ENCODE results near the gene GARIN5B. TPM values are rescaled to one million over a fixed set of nuclear protein-coding genes. Genes with fewer than 3 reads are reported as not detected.

The GARIN5B gene
- polyA plus RNA-seq, 3 donors: not detected

DNA sequence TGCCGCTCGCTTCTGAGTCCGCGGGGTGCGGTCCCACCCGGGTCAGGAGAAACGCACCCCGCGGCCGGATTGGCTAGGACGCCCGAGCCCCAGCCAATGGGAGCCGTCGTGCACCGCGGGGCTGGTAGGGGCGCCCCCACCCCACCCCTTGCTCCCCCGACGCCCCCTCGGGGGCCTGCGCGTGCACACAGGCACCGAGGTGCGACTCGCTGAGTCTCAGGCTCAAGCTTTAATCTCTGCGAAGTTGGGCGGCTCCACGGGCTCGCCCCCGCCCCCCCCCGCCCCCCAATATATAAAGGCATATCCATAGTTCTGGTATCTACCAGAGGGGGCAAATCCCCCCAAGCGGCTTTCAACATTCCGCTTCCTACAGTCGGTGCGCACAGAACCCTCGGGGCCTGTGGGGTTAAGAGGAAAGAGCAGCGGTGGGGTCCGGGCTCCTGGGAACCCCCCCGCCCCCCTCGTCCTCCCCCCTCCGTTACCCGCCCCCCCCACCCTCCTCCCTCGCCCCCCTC lies 8.3 kb downstream of the GARIN5B start, which contains the start of gene COX6B2:
Gene COX6B2 (minus strand): TSS at position 22 of the 515 bp plus-strand sequence. CDS start 198 bp downstream, outside the sequence.
- H3K27ac ChIP-seq (ENCODE audit: low read depth, low read length): no peak within 1 kb of the TSS
- 1 to 3% (median 1%) methylated on average over 36 to 41 of the region's 43 CpGs for WGBS, 3 donors

DNA sequence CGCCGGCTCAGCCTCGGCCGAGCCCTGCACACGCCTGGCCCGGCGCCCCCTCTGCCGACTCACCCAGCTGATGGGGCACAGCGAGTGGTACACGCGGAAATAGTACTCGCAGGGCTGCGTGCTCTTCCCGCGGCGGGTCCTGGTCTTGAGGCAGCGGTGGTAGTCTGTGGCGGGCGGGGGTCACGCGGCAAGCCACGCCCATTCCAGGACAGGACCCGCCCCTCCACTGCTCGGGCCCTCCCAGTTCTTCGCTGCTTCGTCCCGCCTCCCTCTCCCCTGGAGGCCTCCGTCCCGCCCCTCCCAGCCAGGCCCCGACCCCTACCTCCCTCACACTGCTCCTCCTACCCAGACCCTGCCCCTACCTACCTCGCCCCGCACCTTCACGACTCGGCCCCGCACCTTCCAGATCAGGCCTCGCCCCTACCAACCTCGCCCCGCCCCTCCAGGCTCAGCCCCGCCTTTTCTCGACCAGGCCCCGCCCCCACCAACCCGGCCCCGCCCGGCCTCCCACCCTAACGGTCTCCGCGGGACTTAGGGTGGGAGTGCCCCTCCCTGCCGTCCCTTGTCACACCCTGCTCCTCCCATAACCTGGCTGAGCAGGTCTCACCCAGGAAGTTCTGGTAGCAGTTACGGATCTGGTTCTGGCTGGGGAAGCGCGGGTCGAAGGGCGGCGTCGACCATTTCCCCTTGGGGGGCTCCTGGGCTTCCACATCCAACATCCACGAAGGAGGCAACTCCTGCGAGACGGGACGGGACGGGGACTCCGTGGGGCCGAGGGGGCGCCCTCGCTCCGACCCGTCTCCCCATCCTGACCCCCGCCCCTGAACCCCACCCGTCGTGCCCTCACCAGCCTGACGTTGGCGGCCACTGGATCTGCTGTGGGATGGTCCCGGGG lies 9.0 kb downstream of the GARIN5B start:
- 1 to 2% (median 1%) methylated on average over 58 to 72 of the region's 72 CpGs for WGBS, 3 donors
- no peak overlapping the region for H3K27ac ChIP-seq (ENCODE audit: low read depth, low read length)

DNA sequence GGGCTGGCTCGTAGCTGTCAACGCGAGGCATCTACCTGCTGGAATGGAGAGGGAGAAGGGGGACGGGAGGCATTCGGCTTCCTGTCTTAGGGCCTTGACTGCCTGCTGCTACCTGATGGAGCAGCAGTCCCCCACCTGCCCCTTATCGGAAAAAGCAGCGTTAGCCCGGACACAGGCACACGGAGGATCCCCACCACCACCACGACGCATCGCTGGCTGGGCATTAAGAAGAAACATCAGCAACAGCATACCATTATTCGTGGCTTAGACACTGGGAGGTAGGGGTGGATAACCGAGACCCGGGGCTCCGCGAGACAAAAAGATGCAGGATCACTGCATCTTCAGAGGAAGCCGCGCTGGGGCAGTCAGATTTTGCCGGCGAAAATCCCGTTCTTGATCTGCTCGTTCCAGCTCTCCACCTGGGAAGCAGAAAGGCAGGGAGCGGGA lies 9.7 kb downstream of the GARIN5B start:
- WGBS, 3 donors: 3 to 7% (median 3%) methylated on average over 23 to 24 of the region's 24 CpGs
- H3K27ac ChIP-seq (ENCODE audit: low read depth, low read length): no peak overlapping the region

DNA sequence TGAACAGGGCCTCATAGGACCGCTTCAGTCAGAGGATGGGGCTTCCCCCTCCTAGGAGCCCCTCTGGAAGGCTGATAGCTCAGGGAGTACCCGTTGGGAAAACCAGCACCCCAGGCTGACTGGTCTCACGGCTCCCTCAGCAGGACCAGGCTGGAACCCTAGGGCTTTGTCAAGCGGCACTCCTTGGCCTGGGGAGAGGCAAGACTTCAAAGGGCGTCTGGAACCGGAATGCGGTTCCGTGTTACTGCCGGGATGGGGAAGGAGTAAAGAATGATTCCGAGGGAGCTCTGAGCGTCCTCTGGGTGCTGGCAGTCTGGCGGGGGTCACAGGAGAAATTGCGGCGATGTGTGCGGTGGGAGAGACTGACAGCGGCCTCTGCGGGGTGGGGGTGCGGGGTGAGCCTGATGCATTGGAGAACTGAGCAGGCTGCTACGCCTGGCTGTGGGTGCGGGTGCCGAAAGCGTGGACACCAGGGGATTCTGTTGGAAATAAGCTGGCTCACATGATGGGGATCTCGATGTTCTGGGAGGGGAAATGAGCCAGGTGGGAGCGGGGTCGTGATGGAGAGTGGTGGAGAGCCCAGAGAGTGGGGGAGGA lies 10.4 kb downstream of the GARIN5B start:
- 48 to 66% (median 65%) methylated on average over 25 of the region's 25 CpGs for WGBS, 3 donors
- H3K27ac ChIP-seq (ENCODE audit: low read depth, low read length): no peak overlapping the region

DNA sequence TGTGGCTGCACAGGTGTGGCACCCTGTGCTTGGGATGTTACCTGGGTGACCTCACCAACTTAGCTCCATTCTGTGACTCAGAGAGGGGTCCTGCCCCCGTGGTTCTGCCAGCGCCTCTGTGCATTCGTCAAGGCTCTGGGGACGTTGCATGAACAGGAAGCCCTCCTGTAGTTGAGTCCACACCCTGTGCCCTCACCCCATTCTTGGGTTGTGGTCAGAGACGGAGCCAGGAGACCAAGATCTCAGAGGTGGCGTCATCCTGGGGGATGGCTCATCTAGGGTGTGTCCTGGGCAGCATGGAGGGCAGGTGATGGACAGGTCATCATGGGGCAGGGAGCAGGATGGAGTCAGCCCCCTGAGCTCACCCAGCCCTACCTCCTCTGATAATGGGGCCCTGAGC lies 11.0 kb downstream of the GARIN5B start:
- WGBS, 3 donors: 55 to 73% (median 60%) methylated on average over 6 of the region's 6 CpGs

DNA sequence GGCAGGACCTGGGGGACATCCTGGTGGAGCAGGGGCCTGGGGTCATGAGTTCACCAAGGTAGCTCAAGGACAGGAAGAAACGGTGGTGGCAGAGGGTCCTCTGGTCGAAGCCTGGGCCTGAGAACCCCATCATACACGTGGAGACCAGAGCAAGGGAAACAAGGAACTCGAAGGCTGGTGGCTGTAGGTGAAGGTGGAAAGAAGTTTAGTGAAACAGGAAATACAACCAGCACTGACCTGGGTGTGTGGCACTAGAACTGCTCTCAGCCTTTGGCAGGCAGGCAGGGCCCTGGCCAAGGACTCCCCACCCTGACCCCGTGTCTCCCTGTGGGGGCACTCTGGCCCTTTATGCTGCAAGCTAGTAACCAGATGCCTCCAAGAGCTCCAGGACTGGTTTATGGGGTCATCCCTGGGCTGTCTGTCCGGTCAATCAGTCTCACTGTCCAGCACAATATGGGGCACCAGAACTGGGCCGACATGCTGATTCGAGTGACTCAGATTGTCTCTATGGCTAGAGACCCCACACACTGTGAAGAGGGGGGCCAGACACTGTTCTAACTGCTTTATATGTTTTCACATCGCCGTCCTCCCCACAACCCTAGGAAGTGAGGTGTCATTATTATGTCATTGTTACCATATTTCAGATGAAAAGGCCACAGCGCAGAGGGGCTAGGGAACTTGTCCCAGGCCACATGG lies 12.3 kb downstream of the GARIN5B start:
- 64 to 72% (median 67%) methylated on average over 11 of the region's 11 CpGs for WGBS, 3 donors
- no peak overlapping the region for H3K27ac ChIP-seq (ENCODE audit: low read depth, low read length)

More for the DNA sequence above, 11.0 kb downstream of the GARIN5B start:
- H3K27ac ChIP-seq (ENCODE audit: low read depth, low read length): no peak overlapping the region

DNA sequence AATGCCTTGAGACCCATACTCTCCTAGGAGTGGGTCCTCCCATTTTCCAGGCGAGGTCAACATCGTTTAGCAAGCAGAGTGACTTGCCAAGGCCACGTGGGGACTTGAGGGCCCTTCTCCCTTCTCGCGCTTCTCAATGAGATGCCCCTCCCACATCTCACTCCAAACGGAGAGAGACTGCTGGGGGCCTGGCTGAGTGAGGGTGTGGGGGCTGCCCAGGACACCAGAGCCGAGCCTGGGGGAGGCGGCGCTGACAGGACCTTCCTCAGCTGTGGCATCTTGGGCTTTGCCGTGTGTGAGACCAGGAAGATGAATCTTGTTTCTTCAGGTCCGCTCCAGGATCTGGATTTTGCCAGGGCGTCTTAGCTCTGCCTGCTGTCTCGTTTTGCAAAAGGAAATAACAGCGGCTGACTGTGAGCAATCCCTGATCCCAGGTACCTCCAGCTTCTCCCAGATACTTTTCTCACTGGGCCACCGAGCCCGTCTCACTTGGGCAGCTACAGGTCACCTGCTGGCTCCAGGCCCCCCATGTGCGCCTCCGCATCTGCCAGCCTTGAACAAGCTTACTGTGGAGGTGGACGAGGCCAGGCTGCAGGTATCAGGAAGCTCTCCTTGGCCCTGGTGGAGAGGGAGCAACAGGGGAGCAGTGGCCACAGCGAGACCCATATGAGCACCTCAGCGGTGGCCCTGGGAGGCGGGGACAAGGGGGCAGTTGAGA lies 14.6 kb downstream of the GARIN5B start:
- H3K27ac ChIP-seq (ENCODE audit: low read depth, low read length): no peak overlapping the region
- WGBS, 3 donors: 74 to 77% (median 76%) methylated on average over 22 of the region's 22 CpGs

DNA sequence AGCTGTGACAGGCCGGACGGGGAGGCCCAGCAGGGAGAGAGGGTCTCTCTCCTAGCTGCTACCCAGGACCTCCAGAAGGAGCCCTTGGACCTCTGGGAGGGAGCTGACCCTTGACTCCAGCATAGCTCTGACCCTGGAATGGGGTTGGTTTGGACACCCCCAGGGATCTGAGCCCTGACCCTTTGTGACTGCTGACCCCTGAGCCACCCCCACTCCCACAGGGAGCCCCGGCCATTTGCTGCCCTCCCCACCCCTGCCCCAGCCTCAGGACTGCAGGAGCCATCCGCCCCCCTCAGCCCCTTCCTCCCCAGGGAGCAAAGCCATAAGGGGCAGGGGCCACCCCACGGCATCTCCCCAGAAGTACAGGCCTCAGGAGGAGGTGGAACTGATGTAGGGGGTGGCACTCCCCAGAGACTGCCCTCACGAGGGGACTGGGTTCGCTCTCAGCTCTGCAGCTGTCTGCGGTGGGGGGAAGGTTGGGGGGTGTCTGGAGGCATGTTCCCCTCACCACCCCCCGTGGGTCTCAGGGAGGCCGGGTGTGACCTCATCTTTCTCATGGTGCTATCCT lies 15.5 kb downstream of the GARIN5B start:
- 81 to 85% (median 84%) methylated on average over 10 of the region's 10 CpGs for WGBS, 3 donors
- no peak overlapping the region for H3K27ac ChIP-seq (ENCODE audit: low read depth, low read length)

DNA sequence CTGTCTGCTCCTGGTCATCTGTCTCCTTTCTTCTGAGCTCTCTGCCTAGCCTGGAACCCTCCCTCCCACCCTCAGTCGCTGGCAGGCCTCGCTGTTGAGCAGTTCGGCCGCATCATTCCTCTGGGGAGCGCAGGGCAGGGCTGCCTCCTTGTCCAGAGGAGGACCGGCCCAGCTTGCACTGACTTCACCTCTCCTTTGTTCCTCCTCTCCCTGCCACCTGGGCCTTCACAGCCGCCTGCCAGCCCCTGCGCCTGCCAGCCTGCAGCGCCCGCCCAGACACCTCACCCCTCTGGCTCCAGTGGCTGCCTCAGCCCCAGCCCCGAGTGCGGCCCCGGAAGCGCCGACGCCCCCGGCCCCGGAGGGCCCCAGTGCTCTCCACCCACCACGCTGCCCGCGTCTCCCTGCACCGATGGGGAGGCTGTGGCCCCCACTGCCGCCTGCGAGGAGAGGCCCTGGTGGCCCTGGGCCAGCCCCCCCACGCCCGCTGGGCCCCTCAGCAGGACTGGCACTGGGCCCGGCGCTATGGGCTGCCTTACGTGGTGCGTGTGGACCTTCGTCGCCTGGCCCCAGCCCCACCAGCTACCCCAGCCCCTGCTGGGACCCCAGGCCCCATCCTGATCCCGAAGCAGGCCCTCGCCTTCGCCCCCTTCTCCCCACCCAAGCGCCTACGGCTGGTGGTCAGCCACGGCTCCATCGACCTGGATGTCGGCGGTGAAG lies 16.2 kb downstream of the GARIN5B start:
- no peak overlapping the region for H3K27ac ChIP-seq (ENCODE audit: low read depth, low read length)
- WGBS, 3 donors: 73 to 89% (median 76%) methylated on average over 36 to 41 of the region's 41 CpGs

DNA sequence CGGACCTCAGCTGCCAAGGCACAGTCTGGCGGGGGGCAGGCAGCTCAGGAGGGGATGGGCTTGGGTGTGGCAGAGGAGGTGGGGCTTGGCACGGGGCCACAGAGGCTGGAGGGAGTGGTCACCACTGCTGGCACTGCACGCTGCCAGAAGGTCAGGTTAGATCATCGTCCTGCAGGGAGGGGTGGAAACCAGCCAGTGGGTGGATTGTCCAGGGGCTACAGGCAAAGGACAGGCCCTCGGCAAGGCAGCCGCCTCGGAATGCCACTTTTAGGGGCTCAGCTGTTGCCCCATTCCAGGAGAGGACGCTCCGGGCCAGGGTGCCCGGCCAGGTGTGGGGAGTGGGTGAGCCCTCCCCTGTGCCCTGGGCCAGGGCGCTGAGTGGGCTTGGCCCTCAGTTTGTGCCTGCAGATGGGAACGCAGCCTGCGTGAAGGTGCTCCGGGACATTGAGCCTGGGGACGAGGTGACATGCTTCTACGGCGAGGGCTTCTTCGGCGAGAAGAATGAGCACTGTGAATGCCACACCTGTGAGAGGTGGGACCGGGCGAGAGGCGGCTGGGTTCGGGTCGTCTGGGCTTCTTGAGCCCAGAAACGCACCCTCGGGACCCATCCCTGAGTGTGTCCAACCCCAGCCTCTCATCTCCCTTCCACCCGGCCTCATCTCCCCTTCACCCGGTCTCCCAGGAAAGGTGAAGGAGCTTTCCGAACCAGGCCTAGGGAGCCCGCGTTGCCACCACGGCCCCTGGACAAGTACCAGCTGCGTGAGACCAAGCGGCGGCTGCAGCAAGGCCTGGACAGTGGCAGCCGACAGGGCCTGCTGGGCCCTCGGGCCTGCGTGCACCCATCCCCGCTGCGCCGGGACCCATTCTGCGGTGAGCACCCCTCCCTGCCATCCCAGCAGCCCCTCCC lies 17.0 kb downstream of the GARIN5B start:
- 74 to 85% (median 75%) methylated on average over 39 to 43 of the region's 43 CpGs for WGBS, 3 donors
- no peak overlapping the region for H3K27ac ChIP-seq (ENCODE audit: low read depth, low read length)

DNA sequence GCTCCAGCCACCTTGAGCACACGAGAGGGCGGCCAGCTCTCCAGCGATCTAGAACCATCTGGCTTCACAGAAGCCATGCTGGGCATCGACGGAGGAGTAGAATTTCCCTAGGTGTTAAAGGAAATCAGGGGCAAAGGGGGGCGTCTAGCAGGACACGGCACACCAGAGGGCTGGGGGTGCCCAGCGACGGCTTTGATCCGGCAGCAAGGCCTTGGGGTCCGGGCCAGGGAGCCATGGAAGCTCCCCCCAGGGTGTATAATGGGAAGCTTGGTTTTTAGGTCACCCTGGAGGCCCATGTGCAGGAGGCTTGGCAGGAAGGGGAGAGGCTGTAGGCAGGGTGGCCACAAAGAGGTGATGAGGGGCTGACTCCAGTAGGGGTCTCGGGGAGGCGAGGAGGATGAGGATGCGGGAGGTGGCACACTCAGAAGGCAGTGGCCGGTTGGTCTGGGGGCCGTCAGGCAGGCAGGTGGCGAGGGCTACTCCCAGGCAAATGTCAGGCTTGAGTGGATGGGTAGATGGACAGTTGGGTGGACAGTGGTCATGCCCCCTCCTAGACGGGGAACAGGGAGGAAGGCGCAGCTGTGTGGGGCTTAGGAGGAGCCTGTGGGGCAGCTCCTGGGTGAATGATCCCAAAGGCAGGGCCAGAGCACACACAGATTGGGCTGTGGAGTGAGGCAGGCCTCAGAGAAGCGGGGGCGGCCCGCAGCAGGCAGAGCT lies 17.8 kb downstream of the GARIN5B start:
- WGBS, 3 donors: 85 to 88% (median 87%) methylated on average over 22 of the region's 22 CpGs
- H3K27ac ChIP-seq (ENCODE audit: low read depth, low read length): no peak overlapping the region

DNA sequence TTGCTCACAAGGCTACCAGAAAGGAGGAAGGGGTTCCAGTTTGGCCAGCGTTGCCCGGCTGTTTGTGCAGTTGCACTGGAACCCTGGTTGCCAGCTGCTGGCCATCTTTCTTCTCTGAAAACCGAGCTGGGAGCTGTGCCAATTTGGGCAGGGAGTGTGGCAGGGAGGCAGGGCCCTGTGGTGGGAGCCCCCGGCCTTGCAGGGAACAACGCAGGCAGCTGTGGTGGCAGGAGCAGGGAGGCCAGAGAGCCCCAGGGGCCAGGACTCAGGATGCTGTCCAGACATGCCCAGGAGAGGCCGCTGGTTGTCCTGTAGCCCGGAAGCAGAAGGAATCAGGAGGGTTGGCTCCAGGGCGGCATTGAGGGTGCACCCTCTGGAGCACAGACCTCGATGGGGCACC lies 18.6 kb downstream of the GARIN5B start:
- 67 to 88% (median 83%) methylated on average over 9 of the region's 9 CpGs for WGBS, 3 donors
- no peak overlapping the region for H3K27ac ChIP-seq (ENCODE audit: low read depth, low read length)

DNA sequence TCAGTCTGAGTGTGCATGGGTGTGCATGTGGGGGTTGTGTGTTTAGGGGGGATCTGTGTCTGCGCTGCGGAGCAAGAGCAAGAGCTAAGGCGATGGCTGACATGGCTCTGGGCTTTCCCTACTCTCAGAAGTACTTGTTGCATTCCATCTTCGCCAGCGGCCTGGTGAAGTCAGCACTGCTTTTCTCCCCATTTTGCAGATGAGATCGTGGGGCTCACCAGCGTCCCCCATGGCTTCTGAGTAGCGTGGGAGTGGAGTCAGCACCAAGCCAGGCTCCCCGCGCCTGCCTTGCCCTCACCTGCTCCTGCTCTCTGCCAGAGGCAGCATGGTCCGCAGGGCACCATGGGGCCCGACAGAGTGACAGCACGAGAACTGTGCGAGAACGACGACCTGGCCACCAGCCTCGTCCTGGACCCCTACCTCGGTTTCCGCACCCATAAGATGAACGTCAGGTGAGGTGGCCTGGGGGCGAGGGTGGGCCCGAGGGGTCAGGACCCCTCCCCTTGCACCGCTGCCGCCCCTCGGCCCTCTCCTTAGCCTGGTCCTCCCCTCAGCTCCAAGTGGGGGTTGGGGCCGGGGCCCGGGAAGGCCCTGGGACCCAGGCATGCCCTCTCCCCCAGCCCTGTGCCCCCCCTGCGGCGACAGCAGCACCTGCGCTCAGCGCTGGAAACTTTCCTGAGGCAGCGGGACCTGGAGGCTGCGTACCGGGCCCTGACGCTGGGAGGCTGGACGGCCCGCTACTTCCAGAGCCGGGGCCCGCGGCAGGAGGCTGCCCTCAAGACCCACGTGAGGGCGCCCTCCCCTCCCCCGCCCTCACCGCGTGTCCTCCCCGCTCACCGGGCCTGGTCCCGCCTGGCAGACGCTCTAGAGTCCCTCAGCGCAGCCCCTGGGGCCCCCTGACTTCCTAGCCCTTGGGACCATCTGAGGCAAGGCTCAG lies 21.2 kb downstream of the GARIN5B start:
- 82 to 88% (median 86%) methylated on average over 45 to 50 of the region's 50 CpGs for WGBS, 3 donors
- no peak overlapping the region for H3K27ac ChIP-seq (ENCODE audit: low read depth, low read length)

DNA sequence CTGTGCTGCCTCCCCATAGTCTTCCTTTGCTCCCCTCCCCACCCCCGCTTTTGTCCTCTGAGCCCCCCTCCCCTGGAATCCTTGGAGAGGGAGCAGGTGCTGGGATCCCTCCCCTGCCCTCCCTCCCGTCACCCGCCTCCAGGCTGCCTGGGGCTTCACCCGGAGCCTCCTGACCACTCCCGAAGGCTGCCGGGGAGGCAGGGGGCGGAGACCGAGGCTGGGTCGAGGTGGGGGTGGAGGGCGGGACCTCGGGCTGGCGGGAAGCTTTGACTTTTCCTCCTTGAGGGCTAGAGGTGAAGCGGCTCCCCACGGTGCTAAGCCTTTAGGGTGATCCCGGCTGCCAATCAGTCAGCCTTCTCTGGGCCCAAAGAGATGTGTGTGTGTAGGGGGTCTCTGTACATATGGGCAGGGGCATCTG lies 21.9 kb downstream of the GARIN5B start:
- WGBS, 3 donors: 3 to 7% (median 5%) methylated on average over 12 to 15 of the region's 15 CpGs
- H3K27ac ChIP-seq (ENCODE audit: low read depth, low read length): no peak overlapping the region

DNA sequence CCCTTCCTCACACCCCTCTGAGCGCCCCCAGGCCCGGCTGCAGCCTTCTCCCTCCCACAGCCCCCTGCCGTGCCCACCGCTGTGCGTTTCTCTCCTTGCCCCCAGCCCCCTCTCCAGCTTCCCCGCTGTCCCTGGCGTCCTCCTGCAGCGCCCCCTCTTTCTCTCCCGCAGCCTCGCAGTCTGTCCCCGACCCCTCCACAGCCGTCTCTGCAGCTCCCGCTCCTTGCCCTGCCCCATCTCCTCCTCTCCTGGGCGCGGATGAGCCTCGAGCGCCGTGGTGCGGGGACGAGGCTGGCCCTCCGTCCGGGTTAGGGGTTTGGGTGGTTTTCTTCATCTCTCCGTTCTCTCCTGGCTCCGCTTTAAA lies 22.3 kb downstream of the GARIN5B start:
- no peak overlapping the region for H3K27ac ChIP-seq (ENCODE audit: low read depth, low read length)
- WGBS, 3 donors: 1 to 5% (median 4%) methylated on average over 22 to 24 of the region's 24 CpGs
